GM19467 (cell line): ENCODE data around the gene ACOX1.
A peak's percentile ranks its signal among the peaks of the same experiment; 100 is the strongest.

Experiments
- ATAC-seq: cut with Tn5 transposase; IDR thresholded peaks from one replicate; pipeline ENCODE4 v1.9.1; 2021; ENCODE audit warnings: mild to moderate bottlenecking, moderate library complexity; ENCODE audit not compliant: unreplicated experiment

ACOX1 gene

GRCh38 chr17:75978938-75979704 lies at the start of gene ACOX1, which contains the start of gene TEN1:
Gene ACOX1 (minus strand): TSS chr17:75979166. CDS start chr17:75979073, 93 bp downstream.
Gene TEN1 (plus strand): TSS chr17:75979240. CDS start chr17:75986193, 6,953 bp downstream.
- peak; percentile 82 for ATAC-seq

GRCh38 chr17:76027159-76027839 lies 48.3 kb upstream of the ACOX1 start, which contains the start of gene EVPL:
Gene EVPL (minus strand): TSS chr17:76027306. CDS start chr17:76027198, 108 bp downstream.
- ATAC-seq = no peak

- no peak for ATAC-seq
Observed at GRCh38 chr17:76026714-76027158, 47.8 kb upstream of the ACOX1 start.

GRCh38 chr17:76025294-76025693 lies 46.3 kb upstream of the ACOX1 start:
- no peak for ATAC-seq

GRCh38 chr17:76024353-76024752 lies 45.4 kb upstream of the ACOX1 start:
- no peak for ATAC-seq

GRCh38 chr17:76023900-76024237 lies 44.9 kb upstream of the ACOX1 start:
- ATAC-seq = no peak

GRCh38 chr17:76022973-76023899 lies 44.3 kb upstream of the ACOX1 start:
- ATAC-seq = no peak

- no peak for ATAC-seq
Observed at GRCh38 chr17:76022285-76022684, 43.3 kb upstream of the ACOX1 start.

GRCh38 chr17:76019833-76020467 lies 41.0 kb upstream of the ACOX1 start:
- ATAC-seq = no peak

GRCh38 chr17:76018801-76019200 lies 39.8 kb upstream of the ACOX1 start:
- ATAC-seq = no peak

GRCh38 chr17:76018340-76018680 lies 39.3 kb upstream of the ACOX1 start:
- no peak for ATAC-seq

GRCh38 chr17:76017481-76018339 lies 38.7 kb upstream of the ACOX1 start:
- no peak for ATAC-seq

- ATAC-seq = no peak
Observed at GRCh38 chr17:76014925-76015261, 35.9 kb upstream of the ACOX1 start.

- ATAC-seq = no peak
Observed at GRCh38 chr17:76014100-76014924, 35.3 kb upstream of the ACOX1 start.

- no peak for ATAC-seq
Observed at GRCh38 chr17:76013377-76013932, 34.5 kb upstream of the ACOX1 start.

- no peak for ATAC-seq
Observed at GRCh38 chr17:76011951-76012350, 33.0 kb upstream of the ACOX1 start.

GRCh38 chr17:76009969-76010661 lies 31.1 kb upstream of the ACOX1 start:
- ATAC-seq = no peak

- ATAC-seq = no peak
Observed at GRCh38 chr17:76009447-76009846, 30.5 kb upstream of the ACOX1 start.
